SHP77 treated with DMSO at 0.1 percent for 48 hours (cell line): ENCODE data around the gene B3GALT4.
"Not testable (repeated sequence)": the region's sequence is repeated elsewhere in the genome, so short reads cannot be mapped to it uniquely, and the experiment has no call there.

Experiments used
- DNase-seq: peaks from one replicate; lab custom pipeline; 2025; lab: John Stamatoyannopoulos, UW

Gene B3GALT4

GRCh38 chr6:33276864-33277662 lies at the start of gene B3GALT4:
Gene B3GALT4, plus strand, starts transcription at chr6:33277123. Its CDS starts 297 bp downstream, at chr6:33277420.
- DNase-seq = peak; percentile 48

DNA sequence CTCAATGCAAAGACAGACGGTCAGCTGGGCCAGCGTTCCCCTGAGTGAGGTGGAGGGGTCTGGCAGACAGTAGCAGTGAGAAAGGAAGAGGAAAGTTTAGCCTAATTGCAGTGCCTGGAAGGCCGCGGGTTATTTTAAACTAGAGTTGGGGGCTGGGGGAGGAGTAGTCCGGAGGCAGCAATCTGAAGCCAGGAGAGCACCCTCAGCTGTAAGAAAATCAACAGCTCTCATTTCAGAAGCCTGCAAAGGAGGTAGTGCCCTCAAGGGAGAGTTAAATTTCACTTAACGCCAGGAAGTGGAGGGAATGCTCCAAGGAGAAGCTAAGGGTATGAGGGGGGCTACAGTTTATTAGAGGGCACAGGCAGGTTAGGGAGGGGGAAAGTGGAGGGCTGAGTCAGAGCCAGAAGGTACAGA lies 41.7 kb upstream of the B3GALT4 start:
- DNase-seq = no peak

GRCh38 chr6:33236328-33236727 lies 40.6 kb upstream of the B3GALT4 start:
- DNase-seq = no peak

DNA sequence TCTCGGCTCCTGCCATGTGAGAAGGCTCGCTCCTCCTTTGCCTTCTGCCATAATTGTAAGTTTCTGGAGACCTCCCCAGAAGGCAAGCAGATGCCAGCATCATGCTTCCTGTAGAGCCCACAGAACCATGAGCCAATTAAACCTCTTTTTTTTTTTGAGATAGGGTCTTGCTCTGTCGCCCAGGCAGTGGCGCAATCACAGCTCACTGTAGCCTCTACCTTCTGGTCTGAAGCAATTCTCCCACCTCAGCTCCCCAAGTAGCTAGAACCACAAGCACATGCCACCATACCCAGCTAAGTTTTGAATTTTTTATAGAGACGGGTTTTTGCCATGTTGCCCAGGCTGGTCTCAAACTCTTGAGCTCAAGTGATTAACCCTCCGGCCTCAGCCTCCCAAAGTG lies 40.1 kb upstream of the B3GALT4 start:
- no peak for DNase-seq

- DNase-seq = no peak
Observed at GRCh38 chr6:33237741-33238140, 39.2 kb upstream of the B3GALT4 start.

- DNase-seq = no peak
Observed at GRCh38 chr6:33241968-33242367, 35.0 kb upstream of the B3GALT4 start.

- DNase-seq = no peak
Observed at GRCh38 chr6:33243476-33243875, 33.4 kb upstream of the B3GALT4 start.

DNA sequence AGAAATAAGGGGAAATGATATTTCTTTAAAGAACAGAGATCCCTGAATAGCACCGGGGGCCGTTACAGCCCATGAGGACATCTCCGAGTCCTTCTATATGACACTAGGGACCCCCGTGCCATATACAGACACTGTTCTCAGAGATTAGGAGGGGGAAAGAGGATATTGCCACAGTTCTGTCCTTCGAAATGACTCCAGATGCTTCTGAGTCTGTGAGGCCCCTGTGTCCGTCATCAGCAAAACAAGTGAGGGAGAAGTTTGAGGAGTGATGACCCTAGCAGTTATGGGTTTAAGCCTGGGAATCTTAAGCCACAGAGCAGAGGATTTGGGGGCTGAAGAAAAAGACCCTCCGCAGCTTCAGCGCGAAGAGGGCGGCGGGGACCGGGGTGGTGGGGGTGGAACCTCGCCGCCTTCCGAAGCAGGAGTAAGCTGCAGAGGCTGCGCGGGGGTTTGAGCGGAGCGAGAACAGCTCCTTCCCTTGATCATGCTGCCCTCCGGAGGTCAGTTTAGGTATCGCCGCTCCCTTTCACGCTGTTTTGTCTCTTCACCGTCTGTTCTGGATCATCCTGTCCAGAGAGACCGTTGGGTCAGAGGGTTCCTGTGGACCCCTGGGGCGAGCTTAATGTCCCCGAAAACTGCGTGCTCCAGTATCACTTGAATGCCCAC lies 28.8 kb upstream of the B3GALT4 start:
- peak; percentile 45 for DNase-seq

- peak; percentile 45 for DNase-seq
Observed at GRCh38 chr6:33248643-33248931, 28.3 kb upstream of the B3GALT4 start.

GRCh38 chr6:33248932-33249731 lies 27.8 kb upstream of the B3GALT4 start:
- DNase-seq = peak; percentile 97

DNA sequence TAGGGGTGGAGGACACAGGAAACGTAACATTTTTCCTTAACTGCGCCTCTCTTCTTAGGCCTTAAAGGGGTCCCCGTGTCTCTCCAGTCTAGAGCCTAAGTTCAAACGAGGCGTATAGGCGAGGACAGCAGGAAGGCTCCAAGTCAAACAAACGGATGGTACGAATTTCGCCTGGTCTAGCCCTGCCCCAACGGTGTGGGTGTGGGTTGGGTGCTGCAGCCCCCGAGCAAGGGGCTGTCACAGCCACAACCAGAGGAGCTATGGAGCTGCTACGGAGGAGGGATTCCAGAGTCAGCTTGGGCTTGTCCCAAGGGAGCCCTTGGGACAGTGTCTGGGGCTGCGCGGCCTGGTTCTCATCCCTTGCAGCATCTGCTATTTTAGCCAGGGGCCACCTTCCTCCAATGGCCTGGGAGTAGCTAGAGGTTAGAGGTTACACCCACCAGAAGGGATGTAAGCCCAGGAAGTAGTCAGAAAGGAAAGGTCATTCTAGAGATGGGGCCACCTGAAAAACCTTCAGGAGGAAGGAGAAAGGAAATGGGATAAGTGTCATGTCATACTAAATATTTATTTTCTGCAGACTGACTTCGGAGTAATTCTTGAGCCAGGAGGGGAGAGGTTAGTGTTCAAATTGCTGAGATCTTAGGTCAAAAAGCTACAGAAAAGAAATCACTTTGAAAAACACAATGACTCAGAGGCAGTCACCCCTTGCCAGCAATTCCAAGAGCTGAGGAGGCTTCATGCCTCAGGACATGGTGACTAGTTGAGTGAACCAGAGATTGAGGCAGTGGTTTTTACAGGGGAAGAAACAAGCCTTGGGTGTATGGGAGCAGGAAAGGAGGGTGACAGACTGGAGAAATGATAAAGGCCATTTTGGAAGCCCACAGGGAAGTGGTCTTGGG lies 26.9 kb upstream of the B3GALT4 start:
- no peak for DNase-seq

DNA sequence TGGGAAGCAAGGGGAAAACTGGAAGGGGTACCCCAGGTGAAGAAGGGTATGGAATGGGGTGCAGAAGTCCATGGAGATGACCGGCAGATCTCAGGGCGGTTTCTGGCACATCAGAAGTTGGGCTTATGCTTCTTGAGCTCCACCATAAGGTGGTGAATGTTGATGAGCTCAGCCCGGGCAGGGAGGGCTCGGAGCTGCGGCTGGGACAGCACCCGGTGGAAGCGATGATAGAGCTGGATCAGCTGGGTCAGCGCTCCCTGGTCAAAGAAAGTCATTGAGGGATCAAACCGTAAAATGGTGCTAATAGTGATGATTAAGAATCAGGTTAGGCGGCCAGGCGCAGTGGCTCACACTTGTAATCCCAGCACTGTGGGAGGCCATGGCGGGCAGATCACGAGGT lies 26.2 kb upstream of the B3GALT4 start:
- DNase-seq = no peak

DNA sequence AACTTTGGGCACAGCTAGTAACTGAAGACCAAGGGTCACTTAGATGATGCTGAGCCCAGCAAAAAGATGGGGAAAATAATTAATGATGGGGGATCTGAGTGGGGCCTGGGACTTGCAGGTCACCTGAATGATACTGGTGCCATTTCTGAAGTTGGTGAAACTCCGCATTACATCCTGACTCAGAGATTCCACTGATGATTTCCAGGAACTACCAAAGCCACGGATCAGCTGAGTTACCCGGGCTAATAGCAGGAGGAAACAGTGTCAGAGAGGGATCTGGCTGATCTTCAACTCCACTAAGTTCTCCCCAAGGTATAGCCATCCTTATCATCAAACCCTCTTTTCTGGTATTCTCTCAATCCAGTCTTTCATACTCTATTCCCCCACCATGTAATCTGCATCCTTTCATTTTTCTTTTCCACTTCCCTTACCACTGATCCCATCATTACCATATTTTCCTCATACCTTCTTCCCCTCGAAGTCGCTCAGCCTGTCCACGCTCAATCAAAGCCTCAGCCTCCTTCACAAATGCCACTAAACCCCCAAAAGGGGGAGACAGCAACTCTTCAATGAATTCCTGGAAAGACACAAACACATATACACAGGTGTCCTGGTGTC lies 25.4 kb upstream of the B3GALT4 start:
- DNase-seq = no peak

GRCh38 chr6:33252759-33253158 lies 24.2 kb upstream of the B3GALT4 start:
- no peak for DNase-seq

DNA sequence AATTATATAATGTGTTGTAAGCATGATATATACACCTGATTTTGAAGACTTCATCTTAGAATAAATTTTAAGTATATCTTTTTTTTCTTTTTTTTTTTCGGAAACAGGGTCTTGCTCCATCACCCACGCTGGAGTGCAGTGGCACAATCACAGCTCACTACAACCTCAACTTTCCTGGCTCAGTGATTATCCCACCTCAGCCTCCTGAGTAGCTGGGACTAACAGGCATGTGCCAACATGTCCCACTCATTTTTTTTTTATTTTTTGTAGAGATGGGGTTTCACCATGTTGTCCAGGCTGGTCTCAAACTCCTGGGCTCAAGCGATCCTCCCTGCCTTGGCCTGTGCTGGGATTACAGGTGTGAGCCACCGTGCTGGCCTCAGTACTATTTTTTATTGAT lies 22.3 kb upstream of the B3GALT4 start:
- no peak for DNase-seq

DNA sequence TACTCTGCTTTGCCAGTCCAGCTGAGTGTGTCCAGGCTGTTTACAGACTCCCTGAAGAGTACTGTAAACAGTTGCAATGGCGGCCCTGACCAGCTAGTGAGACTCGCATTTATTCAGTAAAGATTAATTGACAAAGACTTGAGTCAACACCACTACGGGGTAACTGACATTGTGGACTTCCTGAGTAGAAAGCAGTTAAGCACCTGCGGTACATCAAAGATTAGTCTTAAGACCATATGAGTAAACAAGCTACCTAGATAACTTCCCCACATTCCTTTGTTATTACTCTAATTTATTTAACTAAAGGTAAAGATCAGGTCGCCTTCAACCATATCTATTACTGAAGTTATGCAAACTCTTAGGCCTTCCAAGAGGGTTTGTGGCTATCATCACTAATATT lies 17.9 kb upstream of the B3GALT4 start:
- DNase-seq = no peak

DNA sequence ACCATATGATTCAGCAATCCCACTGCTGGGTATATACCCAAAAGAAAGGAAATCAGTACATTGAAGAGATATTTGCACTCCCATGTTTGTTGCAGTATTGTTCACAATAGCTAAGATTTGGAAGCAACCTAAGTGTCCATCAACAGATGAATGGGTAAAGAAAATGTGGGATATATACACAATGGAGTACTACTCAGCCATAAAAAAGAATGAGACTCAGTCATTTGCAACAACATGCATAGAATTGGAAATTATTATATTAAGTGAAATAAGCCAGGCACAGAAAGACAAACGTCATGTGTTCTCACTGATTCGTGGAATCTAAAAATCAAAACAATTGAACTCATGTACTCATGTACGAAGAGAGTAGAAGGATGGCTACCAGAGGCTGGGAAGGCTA lies 14.4 kb upstream of the B3GALT4 start:
- DNase-seq = not testable (repeated sequence)

GRCh38 chr6:33264015-33264414 lies 12.9 kb upstream of the B3GALT4 start:
- no peak for DNase-seq

DNA sequence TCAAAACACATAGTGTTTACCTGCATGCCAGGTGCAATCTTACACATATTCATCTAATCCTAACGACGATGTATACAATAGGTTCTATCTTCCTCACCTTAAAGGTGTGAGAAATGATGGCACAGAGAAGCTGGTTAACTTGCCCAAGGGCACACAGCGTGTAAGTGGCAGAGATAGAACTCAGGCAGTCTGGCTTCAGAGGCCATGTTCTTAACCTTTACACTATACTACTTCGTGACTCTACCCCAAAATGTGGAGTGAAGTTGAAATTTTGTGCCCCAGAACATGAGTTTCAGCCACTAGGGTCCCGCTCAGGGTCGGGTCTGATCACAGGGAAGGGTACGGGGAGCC lies 5.8 kb upstream of the B3GALT4 start:
- DNase-seq = peak; percentile 50

DNA sequence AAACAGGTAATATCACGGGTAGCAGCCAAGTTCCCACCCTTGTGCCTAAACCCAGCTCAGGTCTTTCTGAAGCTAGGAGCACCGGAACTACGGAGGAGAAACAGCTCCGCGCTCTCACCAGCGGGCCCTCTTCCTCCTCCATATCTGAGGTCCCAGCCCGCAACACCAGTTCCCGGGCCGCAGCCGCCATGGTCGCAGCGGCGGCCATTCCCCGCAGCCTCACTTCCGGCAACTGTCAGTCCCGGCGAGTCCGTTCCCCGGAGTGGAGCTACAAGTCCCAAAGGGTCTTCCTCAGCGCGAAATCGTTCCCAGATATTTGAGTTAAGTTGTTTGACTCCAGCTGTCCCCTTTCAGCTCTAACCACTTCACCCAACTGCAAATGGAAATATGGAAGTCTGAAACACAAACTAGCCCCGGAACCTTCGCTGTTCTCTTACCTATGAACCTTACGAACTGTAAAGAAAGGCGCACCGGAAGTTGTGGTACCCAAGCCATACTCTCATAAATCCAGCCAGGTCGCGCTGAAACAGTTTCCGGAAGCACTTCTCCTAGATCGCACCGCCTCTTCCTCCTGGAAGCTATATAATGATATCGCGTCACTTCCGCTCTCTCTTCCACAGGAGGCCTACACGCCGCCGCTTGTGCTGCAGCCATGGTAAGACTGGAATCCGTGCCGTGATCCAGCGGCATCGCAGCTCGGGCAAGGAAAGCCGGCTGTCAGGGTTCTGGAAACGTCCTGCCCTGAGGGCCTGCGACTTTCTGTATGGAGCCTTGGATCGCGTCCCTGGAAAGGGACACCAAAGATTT lies 5.3 kb upstream of the B3GALT4 start, which contains the start of the genes RPS18 and VPS52:
RPS18 (plus strand) TSS at position 608 of the 807 bp plus-strand sequence; CDS start at position 653, 45 bp downstream.
VPS52 (minus strand) TSS at position 409 of the 807 bp plus-strand sequence; CDS start at position 208, 201 bp downstream.
- DNase-seq = peak; percentile 93
